ENCODE measurements around the gene MKKS. TPM values are rescaled to one million over a fixed set of nuclear protein-coding genes. Genes with fewer than 3 reads are reported as not detected.

The MKKS gene
- total RNA-seq, 1 experiment from 2014 or later, result 19.9 TPM

- Histone ChIP-seq H3K27ac (ENCODE audit: low read depth, low read length) (no peak overlapping the region), H3K4me1 (ENCODE audit: control insufficient read depth in 1 of 2, insufficient read depth in 2 of 2, low read length in 2 of 2) (no peaks in the 10 kb centered on the region), H3K4me3 (replicated peaks in 1 of 2; ENCODE audit: low read depth in 1 of 2, low read length in 2 of 2) (no peak overlapping the region), H3K36me3 (ENCODE audit: control insufficient read depth in 1 of 2, insufficient read depth in 2 of 2, low read length in 2 of 2) (no peaks in the 10 kb centered on the region), H3K9ac (ENCODE audit: low read length) (no peak overlapping the region), H3K27me3 (ENCODE audit: insufficient read depth, low read length) (no peaks in the 10 kb centered on the region; the same call in 1 of the 2 replicates), H4K20me1 (ENCODE audit: insufficient read depth) (no peaks in the 10 kb centered on the region), H3K4me2 (ENCODE audit: low read length) (no peak overlapping the region), H3K9me2 (ENCODE audit: insufficient read depth) (no peaks in the 10 kb centered on the region), H2AFZ (ENCODE audit: low read depth, low read length, poor library complexity, severe bottlenecking) (no peak overlapping the region), H3K79me2 (ENCODE audit: insufficient read depth, low read length) (no peaks in the 10 kb centered on the region), H3K9me3 (ENCODE audit: control insufficient read depth in 1 of 2, insufficient read depth in 1 of 2, low read depth in 1 of 2, low read length in 2 of 2) (no peaks in the 10 kb centered on the region)
- TF ChIP-seq SRF (IDR thresholded peaks at IDR 0.05; ENCODE audit: low read depth) (no peak), ZFX (IDR thresholded peaks at IDR 0.05) (no peak), MAX (IDR thresholded peaks at IDR 0.05) (no peak), POLR2A (IDR thresholded peaks at IDR 0.05; ENCODE audit: borderline replicate concordance, extremely low read depth, insufficient read depth, insufficient read length) (no peak), POLR2AphosphoS5 (IDR thresholded peaks at IDR 0.05; ENCODE audit: low read depth, low read length) (no peak), REST (IDR thresholded peaks at IDR 0.05; ENCODE audit: low read depth) (no peak), SIN3A (IDR thresholded peaks at IDR 0.05; ENCODE audit: low read depth) (no peak), CEBPB (IDR thresholded peaks at IDR 0.05; ENCODE audit: low read depth) (no peak), SP1 (IDR thresholded peaks at IDR 0.05; ENCODE audit: low read depth) (no peak), EZH2phosphoT487 (IDR thresholded peaks at IDR 0.05; ENCODE audit: borderline replicate concordance) (no peak), ELF1 (IDR thresholded peaks at IDR 0.05; ENCODE audit: borderline replicate concordance, low read depth) (no peak), ATF3 (IDR thresholded peaks at IDR 0.05) (no peak), EGR1 (IDR thresholded peaks at IDR 0.05; ENCODE audit: low read depth) (no peak), ZNF274 (IDR thresholded peaks at IDR 0.05; ENCODE audit: low read depth, low read length) (no peak), TCF7L2 (IDR thresholded peaks at IDR 0.05; ENCODE audit: borderline replicate concordance, extremely low read depth, insufficient read depth, insufficient read length) (no peak), EZH2 (IDR thresholded peaks at IDR 0.05) (no peak), CTCF (IDR thresholded peaks at IDR 0.05 in 2 of 3, conservative IDR thresholded peaks at IDR 0.05 in 1 of 3; ENCODE audit: borderline replicate concordance in 1 of 3, insufficient read depth in 1 of 3, low read depth in 2 of 3, low read length in 2 of 3) (no peak), JUND (IDR thresholded peaks at IDR 0.05) (no peak)
- BruUV-seq (replicated peaks), result no TSS peak
- no peak for DNase-seq (ENCODE audit: low read depth, low spot score)
- intact Hi-C loops (cut with micrococcal nuclease), result no loop called here
- no peak for ATAC-seq
- ChIA-PET CTCF (interaction anchor here (1.1 to 1.6 kb wide), 2 partner anchors 10 to 751 kb away, joined by 3 to 5 read pairs; no protein-coding TSS in a partner anchor), RAD21 (ENCODE audit: low non-redundant PET in 1 of 2, low total read pairs in 2 of 2, uncharacterized antibody in 2 of 2, unreplicated experiment in 2 of 2) (no interaction called here), POLR2A (no interaction called here)
Measured at GRCh38 chr20:10367943-10368701, 65.9 kb downstream of the MKKS start.

Measured in HCT116 (cell line).